Mucosa of descending colon (tissue), 3 donors: ENCODE results near the gene TNFRSF6B. TPM values are rescaled to one million over a fixed set of nuclear protein-coding genes. Genes with fewer than 3 reads are reported as not detected.
"Not testable (repeated sequence)": the region's sequence is repeated elsewhere in the genome, so short reads cannot be mapped to it uniquely, and the experiment has no call there.

ENCODE experiments used
- ATAC-seq: fragments of 200-7000 bp; cut with Tn5 transposase; one replicate; pipeline ENCODE4 v1.9.1; 2020; ENCODE audit warnings: mild to moderate bottlenecking, moderate library complexity
- DNase-seq, 3 donors: peaks; one replicate each; pipeline ENCODE4 v3.0.0-alpha.2; 2020
- H3K36me3 ChIP-seq: fragments of 200-600 bp; one replicate; pipeline ENCODE4 v1.8.0; 2021; ENCODE audit warnings: low read depth, mild to moderate bottlenecking
- H3K4me1 ChIP-seq: fragments of 200-600 bp; one replicate; pipeline ENCODE4 v1.8.0; 2021; ENCODE audit warnings: low read depth, mild to moderate bottlenecking
- H3K4me3 ChIP-seq: fragments of 200-600 bp; one replicate; pipeline ENCODE4 v1.8.0; 2021; ENCODE audit warnings: mild to moderate bottlenecking
- H3K9me3 ChIP-seq: fragments of 200-600 bp; one replicate; pipeline ENCODE4 v1.8.0; 2021; ENCODE audit warnings: mild to moderate bottlenecking
- intact Hi-C, 2 donors: fragments of 100-400 bp; cut with DNase I in 1 of 2; cut with micrococcal nuclease in 1 of 2; formaldehyde crosslinking; loops; one replicate each; pipeline versions ENCODE4 v1.11.0 to v1.11.1; 2022; cut with DNase I, micrococcal nuclease
- total RNA-seq, 3 donors: library from RNA; stranded (reverse); fragmentation: NEBNext Ultra II Directional in 2 of 3; extraction: Animal tissue kit (Norgen Biotek cat#: 25700) in 2 of 3; gene quantifications; one replicate each; pipeline versions ENCODE4 v1.2.1 to v1.2.4, GENCODE V29; 2021 to 2023
- TF ChIP-seq, protein P1 (sequence below): fragments of 200-600 bp; IDR thresholded peaks from one replicate; pipeline ENCODE4 v1.8.0; 2022; ENCODE audit warnings: antibody characterized with exemption, mild to moderate bottlenecking
- donor health status: DM: no; HTN: no; CAD: no; lungs with moderate emphysema.
- donor health status: DM: no; HTN: no; CAD: no.
- donor health status: DM: no; HTN: yes; CAD: no.

TNFRSF6B gene
- total RNA-seq, 3 donors from 2014 or later = 19.7 TPM; not detected in 2

DNA sequence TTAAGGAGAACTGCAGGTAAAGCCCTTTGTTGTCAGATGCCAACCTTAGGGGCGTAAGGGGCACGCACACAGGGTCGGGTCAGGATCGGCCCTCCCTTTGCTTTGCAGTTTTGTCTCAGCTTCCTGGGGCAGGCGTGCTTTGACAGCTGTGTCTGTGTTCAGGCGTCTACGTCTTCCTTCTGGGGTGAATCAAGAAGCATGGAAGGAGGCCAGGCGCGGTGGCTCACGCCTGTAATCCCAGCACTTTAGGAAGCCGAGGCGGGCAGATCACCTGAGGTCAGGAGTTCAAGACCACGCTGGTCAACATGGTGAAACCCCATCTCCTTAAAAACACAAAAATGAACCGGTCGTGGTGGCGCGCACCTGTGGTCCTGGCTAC, 12.7 kb downstream of the TNFRSF6B start:
- intact Hi-C loops = no loop called here
- H3K36me3 ChIP-seq = no peaks in the 10 kb centered on the region
- DNase-seq = peak in 1 of 3 donors; percentile 47
- no peak overlapping the region for H3K4me3 ChIP-seq
- no peak for ATAC-seq
- peaks cover 18% of the 10 kb centered on the region for H3K4me1 ChIP-seq
- TF ChIP-seq, protein P1, sequence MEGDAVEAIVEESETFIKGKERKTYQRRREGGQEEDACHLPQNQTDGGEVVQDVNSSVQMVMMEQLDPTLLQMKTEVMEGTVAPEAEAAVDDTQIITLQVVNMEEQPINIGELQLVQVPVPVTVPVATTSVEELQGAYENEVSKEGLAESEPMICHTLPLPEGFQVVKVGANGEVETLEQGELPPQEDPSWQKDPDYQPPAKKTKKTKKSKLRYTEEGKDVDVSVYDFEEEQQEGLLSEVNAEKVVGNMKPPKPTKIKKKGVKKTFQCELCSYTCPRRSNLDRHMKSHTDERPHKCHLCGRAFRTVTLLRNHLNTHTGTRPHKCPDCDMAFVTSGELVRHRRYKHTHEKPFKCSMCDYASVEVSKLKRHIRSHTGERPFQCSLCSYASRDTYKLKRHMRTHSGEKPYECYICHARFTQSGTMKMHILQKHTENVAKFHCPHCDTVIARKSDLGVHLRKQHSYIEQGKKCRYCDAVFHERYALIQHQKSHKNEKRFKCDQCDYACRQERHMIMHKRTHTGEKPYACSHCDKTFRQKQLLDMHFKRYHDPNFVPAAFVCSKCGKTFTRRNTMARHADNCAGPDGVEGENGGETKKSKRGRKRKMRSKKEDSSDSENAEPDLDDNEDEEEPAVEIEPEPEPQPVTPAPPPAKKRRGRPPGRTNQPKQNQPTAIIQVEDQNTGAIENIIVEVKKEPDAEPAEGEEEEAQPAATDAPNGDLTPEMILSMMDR = no peak
- H3K9me3 ChIP-seq = no peaks in the 10 kb centered on the region

DNA sequence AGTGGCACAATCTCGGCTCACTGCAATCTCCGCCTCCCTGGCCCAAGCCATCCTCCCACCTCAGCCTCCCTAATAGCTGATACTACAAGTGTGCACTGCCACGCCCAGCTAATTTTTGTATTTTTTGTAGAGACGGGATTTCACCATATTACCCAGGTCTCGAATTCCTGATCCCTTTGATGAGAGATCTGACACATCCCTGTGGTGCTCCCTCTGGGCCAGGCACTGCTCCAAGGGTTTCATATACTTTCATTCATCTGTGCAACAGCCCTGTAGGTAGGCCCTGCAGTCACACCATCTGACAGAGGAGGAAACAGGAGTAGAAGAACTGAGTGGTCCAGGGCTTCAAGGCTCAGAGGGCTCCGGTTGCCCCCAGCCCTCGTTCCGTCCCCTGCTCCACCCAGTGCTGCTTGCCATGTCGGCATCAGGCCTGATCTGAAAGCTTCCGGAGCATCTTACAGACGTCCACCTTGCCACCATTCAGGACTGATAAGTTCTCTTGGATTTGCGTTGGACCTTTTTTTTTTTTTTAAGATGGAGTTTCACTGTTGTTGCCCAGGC, 14.7 kb downstream of the TNFRSF6B start:
- TF ChIP-seq, protein P1 = no peak
- Histone ChIP-seq H3K36me3 (no peaks in the 10 kb centered on the region), H3K9me3 (peaks cover 7% of the 10 kb centered on the region), H3K4me3 (no peak overlapping the region), H3K4me1 (peaks cover 14% of the 10 kb centered on the region)
- ATAC-seq = no peak
- intact Hi-C loops = no loop called here
- DNase-seq = peak in 1 of 3 donors; percentile 26

DNA sequence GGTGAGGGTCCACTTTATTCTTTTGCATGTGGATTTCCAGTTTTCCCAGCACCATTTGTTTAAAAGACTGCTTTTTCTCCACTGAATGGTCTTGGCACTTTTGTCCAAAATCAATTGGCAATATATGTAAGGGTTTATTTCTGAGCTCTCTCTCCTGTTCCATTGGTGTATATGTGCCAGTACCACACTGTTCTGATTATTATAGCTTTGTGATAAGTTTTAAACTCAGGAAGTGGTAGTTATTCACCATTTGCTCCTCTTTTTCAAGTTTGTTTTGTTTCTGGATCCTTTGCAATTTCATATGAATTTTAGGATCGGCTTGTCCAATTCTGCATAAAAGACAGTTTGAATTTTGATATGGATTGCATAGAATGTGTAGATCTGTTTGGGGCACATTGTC, 15.7 kb downstream of the TNFRSF6B start:
- TF ChIP-seq, protein P1 = no peak
- no peaks in the 10 kb centered on the region for H3K36me3 ChIP-seq
- no peak for ATAC-seq
- peaks cover 10% of the 10 kb centered on the region for H3K4me1 ChIP-seq
- DNase-seq = no peak
- H3K9me3 ChIP-seq = peaks cover 7% of the 10 kb centered on the region
- intact Hi-C loops = no loop called here
- no peak overlapping the region for H3K4me3 ChIP-seq

DNA sequence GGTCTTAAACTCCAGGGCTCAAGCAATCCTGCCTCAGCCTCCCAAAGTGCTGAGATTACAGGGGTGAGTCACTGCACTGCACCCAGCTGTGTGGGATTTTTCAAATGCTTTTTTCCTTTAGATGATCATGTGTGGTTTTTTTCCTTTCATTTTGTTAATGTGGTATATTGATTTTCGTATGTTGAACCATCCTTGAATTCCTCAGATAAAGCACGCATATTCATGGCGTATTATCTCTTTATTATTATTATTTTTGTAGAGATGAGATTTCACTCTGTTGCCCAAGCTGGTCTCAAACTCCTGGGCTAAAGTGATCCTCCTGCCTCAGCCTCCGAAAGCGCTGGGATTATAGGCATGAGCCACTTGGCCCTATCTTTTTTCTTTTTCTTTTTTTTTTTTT, 18.4 kb downstream of the TNFRSF6B start:
- no peaks in the 10 kb centered on the region for H3K36me3 ChIP-seq
- peaks cover 14% of the 10 kb centered on the region for H3K9me3 ChIP-seq
- H3K4me3 ChIP-seq = no peak overlapping the region
- intact Hi-C loops = no loop called here
- ATAC-seq (no peak), DNase-seq (no peak)
- TF ChIP-seq, protein P1 = no peak
- H3K4me1 ChIP-seq = no peaks in the 10 kb centered on the region

DNA sequence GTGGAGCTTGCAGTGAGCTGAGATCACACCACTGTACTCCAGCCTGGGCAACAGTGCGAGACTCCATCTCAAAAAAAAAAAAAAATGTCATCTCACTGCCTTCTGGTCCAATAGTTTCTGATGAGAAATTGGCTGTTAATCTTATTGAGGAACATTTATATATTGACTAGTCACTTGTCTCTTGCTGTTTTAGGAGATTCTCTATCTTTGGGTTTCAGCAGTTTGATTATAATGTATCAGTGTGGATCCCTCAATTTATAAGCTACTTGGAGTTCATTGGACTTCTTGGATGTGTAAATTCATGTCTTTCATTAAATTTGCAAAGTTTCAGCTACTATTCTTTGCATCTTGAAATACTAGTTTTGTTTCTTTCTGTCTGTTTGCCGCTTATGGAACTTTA, 22.5 kb downstream of the TNFRSF6B start:
- H3K4me3 ChIP-seq = no peak overlapping the region
- H3K9me3 ChIP-seq = peaks cover 14% of the 10 kb centered on the region
- no peaks in the 10 kb centered on the region for H3K36me3 ChIP-seq
- intact Hi-C loops = no loop called here
- no peak for ATAC-seq
- H3K4me1 ChIP-seq = no peaks in the 10 kb centered on the region
- no peak for DNase-seq
- TF ChIP-seq, protein P1 = no peak

DNA sequence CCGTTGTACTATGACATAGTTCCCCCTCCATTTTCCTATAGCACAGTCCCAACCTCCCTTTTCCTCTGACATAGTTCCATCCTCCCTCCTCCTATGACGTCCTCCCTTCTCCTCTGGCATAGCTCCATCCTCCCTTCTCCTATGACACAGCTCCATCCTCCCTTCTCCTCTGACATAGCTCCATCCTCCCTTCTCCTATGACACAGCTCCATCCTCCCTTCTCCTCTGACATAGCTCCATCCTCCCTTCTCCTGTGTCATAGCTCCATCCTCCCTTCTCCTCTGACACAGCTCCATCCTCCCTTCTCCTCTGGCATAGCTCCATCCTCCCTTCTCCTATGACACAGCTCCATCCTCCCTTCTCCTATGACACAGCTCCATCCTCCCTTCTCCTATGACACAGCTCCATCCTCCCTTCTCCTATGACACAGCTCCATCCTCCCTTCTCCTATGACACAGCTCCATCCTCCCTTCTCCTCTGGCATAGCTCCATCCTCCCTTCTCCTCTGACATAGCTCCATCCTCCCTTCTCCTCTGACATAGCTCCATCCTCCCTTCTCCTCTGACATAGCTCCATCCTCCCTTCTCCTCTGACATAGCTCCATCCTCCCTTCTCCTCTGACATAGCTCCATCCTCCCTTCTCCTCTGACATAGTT, 26.6 kb downstream of the TNFRSF6B start:
- Histone ChIP-seq H3K9me3 (peaks cover 21% of the 10 kb centered on the region), H3K4me1 (peaks cover 16% of the 10 kb centered on the region)
- H3K4me3 ChIP-seq, ATAC-seq, H3K36me3 ChIP-seq, intact Hi-C loops, DNase-seq: not testable (repeated sequence)

DNA sequence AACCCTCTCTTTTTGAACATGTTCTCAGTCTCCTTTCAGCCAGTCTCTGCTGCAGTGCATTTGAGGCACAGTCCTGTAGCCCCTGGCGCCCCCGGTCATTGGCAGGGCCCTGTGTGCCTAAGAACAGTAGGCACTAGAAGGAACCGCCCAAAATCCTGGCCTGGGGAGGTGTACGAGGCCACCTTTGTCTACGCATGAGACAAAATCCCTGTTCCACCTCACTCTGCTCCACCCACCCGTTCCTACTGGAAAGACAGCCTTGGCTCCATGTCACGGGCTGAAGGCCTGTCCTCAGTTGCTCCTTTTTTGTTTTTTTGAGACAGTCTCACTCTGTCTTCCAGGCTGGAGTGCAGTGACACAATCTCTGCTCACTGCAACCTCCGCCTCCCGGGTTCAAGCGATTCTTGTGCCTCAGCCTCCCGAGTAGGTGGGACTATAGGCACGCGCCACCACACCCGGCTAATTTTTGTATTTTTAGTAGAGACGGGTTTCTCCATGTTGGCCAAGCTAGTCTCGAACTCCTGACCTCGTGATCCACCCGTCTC, 33.8 kb downstream of the TNFRSF6B start:
- H3K9me3 ChIP-seq, H3K36me3 ChIP-seq, intact Hi-C loops, H3K4me3 ChIP-seq, ATAC-seq: not testable (repeated sequence)
- DNase-seq = peak in 1 of 3 donors; percentile 34
- H3K4me1 ChIP-seq = peaks cover 21% of the 10 kb centered on the region
